Kidney capillary endothelial cell (primary cell): ENCODE measurements around the gene RSRC1.
A peak's percentile ranks its signal among the peaks of the same experiment; 100 is the strongest.
"Not testable (repeated sequence)": the region's sequence is repeated elsewhere in the genome, so short reads cannot be mapped to it uniquely, and the experiment has no call there.

Experiments used
- DNase-seq: peaks from one replicate; pipeline ENCODE4 v3.0.0-alpha.2; 2018; ENCODE audit warnings: low spot score

Gene RSRC1, protein sequence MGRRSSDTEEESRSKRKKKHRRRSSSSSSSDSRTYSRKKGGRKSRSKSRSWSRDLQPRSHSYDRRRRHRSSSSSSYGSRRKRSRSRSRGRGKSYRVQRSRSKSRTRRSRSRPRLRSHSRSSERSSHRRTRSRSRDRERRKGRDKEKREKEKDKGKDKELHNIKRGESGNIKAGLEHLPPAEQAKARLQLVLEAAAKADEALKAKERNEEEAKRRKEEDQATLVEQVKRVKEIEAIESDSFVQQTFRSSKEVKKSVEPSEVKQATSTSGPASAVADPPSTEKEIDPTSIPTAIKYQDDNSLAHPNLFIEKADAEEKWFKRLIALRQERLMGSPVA

DNA sequence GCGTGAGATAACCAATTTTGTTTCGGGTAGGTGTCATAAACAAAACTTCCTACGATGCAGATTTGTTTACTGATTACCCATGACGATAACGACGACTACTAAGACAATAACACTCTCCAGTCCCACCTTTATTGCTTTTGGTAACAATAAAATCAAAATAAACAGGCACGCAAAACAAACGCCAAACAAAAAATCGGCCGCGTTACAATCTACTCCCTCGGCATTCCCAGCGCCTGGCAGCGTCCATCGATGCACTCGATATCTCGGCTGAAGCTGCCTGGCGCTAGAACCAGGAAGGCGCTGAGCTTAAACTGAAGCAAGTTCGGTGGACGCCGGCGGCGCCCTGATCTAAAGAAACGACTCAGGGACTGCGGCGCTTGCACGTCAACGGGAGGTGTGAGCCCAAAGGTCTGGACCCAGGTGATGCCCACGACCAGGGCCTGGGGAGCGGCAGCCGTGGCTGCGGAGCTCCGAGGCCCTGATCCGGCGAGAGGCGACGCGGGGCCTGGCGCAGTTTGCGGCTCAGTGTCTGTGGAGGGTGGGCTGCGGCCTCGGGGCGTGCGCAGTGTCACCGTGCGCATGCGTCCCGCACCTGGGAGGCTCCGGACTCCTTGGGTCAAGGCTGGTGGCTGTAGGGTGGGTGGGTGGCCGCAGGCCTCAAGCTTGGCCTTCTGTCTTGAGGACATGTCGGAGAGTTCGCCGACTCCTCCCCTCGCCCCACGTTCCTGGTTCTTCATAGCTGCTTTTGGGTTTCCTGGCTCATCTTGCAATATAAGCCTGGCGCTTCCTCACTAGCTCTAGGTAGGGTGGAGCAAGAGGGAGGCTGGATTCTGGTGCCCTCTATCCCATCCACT lies at the start of gene RSRC1:
RSRC1 (plus strand) TSS at position 286 of the 854 bp plus-strand sequence. CDS start 12,016 bp downstream, outside the sequence.
- peak; percentile 81 for DNase-seq

GRCh38 chr3:158065574-158065973 lies 44.3 kb upstream of the RSRC1 start:
- DNase-seq = not testable (repeated sequence)

- no peak for DNase-seq
Observed at GRCh38 chr3:158072790-158073189, 37.1 kb upstream of the RSRC1 start.

- no peak for DNase-seq
Observed at GRCh38 chr3:158074591-158074990, 35.3 kb upstream of the RSRC1 start.

- DNase-seq = no peak
Observed at GRCh38 chr3:158079599-158079998, 30.3 kb upstream of the RSRC1 start.

DNA sequence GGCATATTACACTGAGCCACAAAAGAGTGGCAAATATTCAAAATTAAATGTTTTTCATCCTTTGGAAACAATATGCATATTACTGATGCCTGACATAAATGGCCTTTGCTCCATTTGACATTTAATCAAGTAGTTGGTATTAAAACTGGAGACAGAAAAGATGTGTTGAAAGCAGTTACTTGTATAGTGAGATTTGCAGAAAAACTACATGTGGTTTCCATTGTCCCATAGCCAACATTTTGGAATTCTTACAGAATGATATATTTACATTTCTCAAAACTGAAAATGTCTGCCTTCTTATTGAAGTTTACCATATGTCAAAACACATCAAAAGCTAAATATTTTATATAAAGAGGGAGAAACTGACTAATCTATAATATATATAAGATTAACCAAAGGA lies 25.2 kb upstream of the RSRC1 start:
- DNase-seq = no peak

DNA sequence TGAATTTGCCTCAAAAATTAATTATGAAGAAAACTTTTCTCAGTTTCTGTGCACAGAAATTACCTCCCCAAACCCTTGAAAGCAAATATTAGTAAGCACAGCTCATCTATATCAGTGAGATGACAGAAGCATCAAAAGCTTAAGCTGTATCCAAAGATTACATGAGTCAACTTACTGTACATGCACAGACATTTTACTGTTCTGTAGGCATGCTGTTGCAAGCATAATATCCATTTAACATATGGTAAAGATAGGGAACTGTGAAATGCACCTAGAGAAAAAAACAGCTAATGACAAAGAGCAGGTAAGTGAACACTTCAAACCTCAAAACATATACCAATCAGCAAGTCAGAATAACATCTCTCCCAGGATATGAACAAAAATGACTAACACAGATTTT lies 24.5 kb upstream of the RSRC1 start:
- DNase-seq = no peak

DNA sequence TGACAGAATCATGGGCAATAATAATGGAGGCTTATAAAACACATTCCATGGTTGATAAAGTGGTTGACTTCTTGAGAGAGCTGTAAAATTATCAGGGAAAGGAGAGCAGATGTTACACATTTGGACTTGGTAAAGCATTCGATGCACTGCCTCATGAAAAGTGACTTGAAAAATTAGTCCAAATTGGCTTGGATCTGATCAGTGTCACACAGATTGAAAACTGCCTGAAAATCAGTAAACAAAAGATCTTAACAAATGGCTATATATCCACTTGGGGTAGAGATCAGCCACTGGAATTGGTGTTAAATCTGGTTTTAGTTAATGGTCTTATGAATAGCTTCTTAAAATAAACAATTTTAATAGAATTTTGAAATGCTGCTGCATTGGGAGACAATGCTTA lies 24.0 kb upstream of the RSRC1 start:
- DNase-seq = no peak

- no peak for DNase-seq
Observed at GRCh38 chr3:158086361-158086760, 23.5 kb upstream of the RSRC1 start.

DNA sequence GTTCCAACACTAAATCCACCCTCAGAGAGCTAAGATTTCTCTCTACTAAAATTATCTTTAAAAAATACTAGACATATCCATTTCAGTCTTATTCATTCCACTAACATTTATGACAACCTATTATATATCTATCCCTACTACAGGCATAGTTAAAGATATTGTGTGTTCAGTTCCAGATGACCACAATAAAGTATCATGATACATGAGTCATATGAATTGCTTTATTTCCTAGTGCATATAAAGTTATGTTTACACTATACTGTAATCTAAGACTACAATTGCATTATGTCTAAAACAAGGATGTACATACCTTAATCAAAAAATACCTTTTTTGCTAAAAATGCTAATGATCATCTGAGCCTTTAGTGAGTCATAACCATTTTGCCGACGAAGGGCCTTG lies 23.1 kb upstream of the RSRC1 start:
- no peak for DNase-seq

GRCh38 chr3:158091531-158091930 lies 18.4 kb upstream of the RSRC1 start:
- DNase-seq = no peak

DNA sequence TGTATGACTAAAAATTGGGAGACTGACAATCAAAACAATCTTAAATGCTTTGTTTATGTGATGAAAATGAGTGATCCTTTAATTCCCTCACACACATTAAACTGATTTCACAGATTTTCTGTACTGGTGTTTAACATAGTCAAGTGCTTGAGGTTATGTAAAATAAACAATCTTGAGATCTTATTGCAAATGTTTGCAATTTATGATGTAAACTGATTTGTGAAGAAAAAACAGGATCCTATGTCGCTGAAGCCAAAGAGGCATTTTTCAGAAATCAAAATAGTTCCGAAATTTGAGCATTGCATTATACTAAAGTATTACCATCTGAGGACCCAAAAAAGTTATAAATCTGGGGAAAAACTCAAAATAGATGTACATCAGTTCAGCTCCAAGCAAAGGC lies 16.4 kb upstream of the RSRC1 start:
- no peak for DNase-seq

- DNase-seq = no peak
Observed at GRCh38 chr3:158094235-158095110, 15.4 kb upstream of the RSRC1 start.

DNA sequence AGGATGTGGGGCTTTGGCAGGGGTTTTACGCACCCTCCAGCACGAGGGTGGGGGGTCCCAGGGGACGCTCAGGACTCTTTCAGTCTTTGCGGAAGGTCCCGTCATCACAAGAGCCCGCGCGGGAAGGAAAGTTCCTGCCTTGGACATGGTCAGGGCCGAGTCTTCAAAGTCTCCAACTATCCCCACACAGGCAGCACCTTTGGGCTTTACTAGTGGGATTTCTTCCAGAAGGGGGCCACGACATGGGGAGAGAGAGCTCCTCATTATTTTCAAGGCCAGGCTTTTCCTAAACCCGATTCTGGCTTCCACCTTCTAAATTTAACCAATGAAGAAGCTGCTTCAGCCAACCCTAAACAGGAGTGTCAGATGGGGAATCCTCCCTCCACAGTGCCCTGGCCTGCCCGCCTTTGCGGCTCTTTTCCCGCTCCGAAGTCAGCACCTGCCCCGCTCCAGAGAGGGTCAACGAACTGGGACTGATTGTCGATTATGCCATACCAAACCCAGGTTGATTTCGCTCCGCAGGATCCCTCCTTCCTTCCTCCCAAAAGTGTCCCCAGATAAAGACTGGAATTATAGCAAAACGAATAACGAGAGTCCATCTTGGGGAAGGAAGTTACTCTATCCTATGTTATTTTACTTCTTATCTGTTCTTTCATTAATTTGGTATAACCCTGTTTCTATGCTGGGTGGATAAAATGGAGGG lies 14.6 kb upstream of the RSRC1 start:
- no peak for DNase-seq

DNA sequence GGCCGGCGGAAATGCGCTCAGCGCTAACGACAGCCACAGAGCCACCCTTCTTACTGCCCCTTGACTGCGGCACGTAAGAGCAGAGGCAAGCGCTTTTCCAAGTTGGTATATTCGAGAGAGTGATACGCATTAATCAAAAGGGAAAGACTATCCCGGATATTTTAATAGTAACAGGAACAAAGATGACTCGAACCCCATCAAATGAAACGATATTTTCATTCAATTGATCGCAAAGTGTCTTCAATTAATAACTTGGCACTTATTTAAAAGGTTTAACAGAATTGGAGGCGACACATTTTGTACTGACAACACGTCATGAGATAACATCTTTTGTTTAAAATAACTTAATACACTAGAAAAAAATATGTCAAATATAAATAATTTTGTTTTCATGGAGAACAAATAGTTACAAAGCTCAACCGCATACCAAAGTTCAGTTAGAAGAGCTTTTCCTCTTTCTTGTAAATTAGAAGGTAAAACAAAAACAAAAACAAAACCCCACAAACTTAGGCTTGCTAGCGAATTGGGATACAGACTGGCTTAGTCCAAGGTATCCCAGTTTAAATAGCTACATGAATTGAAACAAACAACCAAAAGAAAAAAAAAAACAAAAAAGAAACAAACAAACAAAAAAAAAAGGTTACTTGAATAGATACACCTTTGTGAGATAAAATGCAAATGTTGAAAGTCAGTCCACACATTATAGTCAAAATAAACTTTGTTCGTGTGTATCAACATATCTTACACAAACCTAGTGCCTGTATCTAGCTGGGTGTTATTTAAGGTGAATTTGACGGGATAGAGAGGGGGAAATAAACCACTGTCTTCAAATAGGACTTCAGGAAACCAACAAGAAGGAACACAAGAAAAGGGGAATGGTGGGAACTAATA lies 13.8 kb upstream of the RSRC1 start:
- DNase-seq = no peak

- no peak for DNase-seq
Observed at GRCh38 chr3:158097081-158097592, 12.8 kb upstream of the RSRC1 start.

- no peak for DNase-seq
Observed at GRCh38 chr3:158097593-158098308, 12.1 kb upstream of the RSRC1 start.

GRCh38 chr3:158098309-158098639 lies 11.6 kb upstream of the RSRC1 start:
- no peak for DNase-seq

- DNase-seq = no peak
Observed at GRCh38 chr3:158098834-158099424, 11.0 kb upstream of the RSRC1 start.

DNA sequence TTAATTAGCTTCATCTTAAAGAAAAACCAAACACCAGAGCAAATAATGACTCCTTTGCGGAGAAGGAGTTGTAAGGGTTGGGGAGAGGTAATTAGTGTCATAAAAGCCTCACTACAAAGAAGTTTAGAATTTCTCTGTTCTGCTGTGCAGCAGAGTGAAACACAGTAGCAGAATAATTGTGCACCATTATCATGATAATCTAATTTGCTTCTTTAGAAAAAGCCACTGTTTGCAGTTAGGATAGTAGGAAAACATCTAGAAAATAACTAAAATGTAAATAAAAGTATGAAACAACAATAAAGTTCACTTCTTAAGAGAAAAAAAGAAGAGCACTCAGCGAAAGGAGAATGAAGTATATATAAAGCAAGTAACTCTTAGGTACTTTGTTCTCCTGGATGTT lies 9.2 kb upstream of the RSRC1 start:
- no peak for DNase-seq
